ENCODE measurements around the gene VAV2.

Gene VAV2

DNA sequence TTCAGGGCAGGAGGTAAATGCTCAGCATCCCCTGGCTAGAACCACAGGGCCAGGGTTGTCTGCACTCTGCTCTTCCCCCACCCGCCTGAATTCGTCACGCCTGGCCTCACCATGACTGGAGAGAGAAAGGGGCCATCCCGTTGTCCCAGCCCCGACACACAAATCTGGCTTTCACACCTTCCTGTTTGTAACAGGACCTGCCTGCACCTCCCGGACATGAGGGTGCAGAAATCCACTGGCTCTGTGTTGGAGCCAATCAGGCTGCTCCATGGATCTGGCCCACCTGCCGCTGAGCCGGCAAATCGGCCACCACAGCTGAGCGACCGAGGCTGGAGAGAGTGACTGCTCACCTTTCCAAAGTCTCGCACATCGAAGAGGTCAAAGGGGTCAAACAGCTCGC lies 53.4 kb downstream of the VAV2 start:
- Histone ChIP-seq H3K79me2 (no peaks in the 10 kb centered on the region), H3K36me3 (ENCODE audit: control insufficient read depth, insufficient read depth, low read length) (no peaks in the 10 kb centered on the region), H3K27me3 (ENCODE audit: control insufficient read depth, insufficient read depth, low read length) (no peaks in the 10 kb centered on the region), H3K27ac (no peak overlapping the region), H3K4me2 (ENCODE audit: low read length) (no peak overlapping the region), H3K4me3 (ENCODE audit: low read depth, low read length) (no peak overlapping the region), H3K4me1 (peaks cover 9% of the 10 kb centered on the region), H2AFZ (no peak overlapping the region), H3K9me3 (ENCODE audit: control insufficient read depth, low read length) (no peaks in the 10 kb centered on the region), H3K9ac (no peak overlapping the region)
- TF ChIP-seq, protein P1, sequence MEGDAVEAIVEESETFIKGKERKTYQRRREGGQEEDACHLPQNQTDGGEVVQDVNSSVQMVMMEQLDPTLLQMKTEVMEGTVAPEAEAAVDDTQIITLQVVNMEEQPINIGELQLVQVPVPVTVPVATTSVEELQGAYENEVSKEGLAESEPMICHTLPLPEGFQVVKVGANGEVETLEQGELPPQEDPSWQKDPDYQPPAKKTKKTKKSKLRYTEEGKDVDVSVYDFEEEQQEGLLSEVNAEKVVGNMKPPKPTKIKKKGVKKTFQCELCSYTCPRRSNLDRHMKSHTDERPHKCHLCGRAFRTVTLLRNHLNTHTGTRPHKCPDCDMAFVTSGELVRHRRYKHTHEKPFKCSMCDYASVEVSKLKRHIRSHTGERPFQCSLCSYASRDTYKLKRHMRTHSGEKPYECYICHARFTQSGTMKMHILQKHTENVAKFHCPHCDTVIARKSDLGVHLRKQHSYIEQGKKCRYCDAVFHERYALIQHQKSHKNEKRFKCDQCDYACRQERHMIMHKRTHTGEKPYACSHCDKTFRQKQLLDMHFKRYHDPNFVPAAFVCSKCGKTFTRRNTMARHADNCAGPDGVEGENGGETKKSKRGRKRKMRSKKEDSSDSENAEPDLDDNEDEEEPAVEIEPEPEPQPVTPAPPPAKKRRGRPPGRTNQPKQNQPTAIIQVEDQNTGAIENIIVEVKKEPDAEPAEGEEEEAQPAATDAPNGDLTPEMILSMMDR (IDR thresholded peaks at IDR 0.05), result no peak

DNA sequence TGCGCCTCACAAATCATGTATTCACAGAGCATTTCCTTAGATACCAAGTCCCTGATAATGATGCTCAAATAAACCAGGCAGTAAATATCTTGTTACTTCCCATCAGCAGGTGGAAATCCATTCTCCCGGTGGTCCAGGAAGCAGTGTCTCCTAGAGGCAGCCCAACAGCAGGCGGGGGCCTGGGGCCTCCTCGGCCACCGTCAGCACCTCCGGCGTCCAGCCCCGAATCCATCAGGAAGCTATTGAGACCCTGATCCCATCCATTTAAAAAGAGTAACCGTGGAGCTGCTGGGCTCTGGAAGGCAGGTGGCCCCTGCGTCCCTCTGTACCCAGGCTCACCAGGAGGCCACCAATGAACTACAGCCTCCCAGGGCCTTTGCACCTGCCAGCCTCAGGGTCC lies 54.0 kb downstream of the VAV2 start:
- H3K27ac ChIP-seq, result no peak overlapping the region
- H3K9me3 ChIP-seq (ENCODE audit: control insufficient read depth, low read length), result no peaks in the 10 kb centered on the region
- no peak overlapping the region for H2AFZ ChIP-seq
- no peak overlapping the region for H3K9ac ChIP-seq
- TF ChIP-seq, protein P1 (IDR thresholded peaks at IDR 0.05), result no peak
- H3K4me3 ChIP-seq (ENCODE audit: low read depth, low read length), result no peak overlapping the region
- H3K79me2 ChIP-seq, result peaks cover 2% of the 10 kb centered on the region
- H3K36me3 ChIP-seq (ENCODE audit: control insufficient read depth, insufficient read depth, low read length), result no peaks in the 10 kb centered on the region
- H3K4me2 ChIP-seq (ENCODE audit: low read length), result no peak overlapping the region
- H3K27me3 ChIP-seq (ENCODE audit: control insufficient read depth, insufficient read depth, low read length), result no peaks in the 10 kb centered on the region
- H3K4me1 ChIP-seq, result peaks cover 9% of the 10 kb centered on the region

DNA sequence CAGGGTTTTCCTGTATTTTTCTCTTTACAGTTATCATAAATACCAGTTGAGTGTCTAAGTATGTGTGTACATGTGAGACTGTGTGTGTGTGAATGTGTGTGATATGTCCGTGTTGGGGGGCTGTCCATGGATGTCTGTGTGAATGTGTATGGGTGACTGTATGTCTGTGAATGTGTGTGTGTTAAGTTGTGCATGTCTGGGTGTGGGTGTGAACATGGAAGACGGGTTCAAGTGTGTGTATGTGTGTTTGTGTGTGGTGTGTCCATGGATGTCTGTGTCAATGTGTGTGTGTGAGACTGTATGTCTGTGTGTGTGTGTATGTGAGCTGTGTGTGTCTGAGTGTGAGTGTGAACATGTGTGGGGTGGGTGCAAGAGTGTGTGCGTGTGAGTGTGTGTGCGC lies 55.0 kb downstream of the VAV2 start:
- H3K9ac ChIP-seq, result no peak overlapping the region
- no peaks in the 10 kb centered on the region for H3K36me3 ChIP-seq (ENCODE audit: control insufficient read depth, insufficient read depth, low read length)
- no peak overlapping the region for H3K4me3 ChIP-seq (ENCODE audit: low read depth, low read length)
- no peak overlapping the region for H3K27ac ChIP-seq
- no peaks in the 10 kb centered on the region for H3K27me3 ChIP-seq (ENCODE audit: control insufficient read depth, insufficient read depth, low read length)
- TF ChIP-seq, protein P1 (IDR thresholded peaks at IDR 0.05), result no peak
- peaks cover 9% of the 10 kb centered on the region for H3K4me1 ChIP-seq
- H3K4me2 ChIP-seq (ENCODE audit: low read length), result no peak overlapping the region
- no peaks in the 10 kb centered on the region for H3K9me3 ChIP-seq (ENCODE audit: control insufficient read depth, low read length)
- H3K79me2 ChIP-seq, result peaks cover 2% of the 10 kb centered on the region
- H2AFZ ChIP-seq, result no peak overlapping the region

DNA sequence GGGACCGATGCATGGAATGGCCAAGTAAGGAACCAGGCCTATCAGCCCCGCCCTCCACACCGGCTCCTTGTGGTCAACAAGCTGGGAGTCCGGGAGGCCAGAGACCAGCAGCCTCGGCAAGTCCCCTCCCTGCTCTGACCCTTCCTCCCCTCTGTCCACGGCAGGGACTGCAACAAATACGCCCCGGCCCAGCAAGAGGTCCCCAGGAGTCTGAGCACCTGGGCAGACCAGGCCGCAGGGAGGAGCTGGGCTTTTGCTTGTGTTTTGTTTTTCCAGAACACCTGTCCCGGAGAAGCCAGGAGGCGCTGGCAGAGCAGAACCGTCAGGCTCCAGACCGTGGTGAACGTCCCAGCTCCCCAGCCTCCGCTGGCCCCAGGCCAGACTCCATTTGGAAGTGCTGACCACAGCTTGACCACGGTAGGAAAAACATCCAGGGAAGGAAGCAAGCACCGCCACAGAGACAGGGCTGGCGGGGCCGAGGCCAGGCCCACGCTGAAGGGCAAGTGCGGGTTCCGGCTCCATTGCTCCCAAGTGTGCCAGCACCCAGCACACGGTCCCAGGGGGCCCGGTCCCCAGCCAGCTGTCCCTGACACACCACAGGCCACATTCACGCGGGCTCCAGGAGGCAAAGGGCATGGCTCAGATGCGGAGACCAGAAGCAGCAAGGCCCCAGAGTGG lies 56.7 kb downstream of the VAV2 start:
- peak overlapping the region; percentile 30 for H3K4me2 ChIP-seq (ENCODE audit: low read length)
- no peak overlapping the region for H3K9ac ChIP-seq
- peak overlapping the region; percentile 10 for H3K4me3 ChIP-seq (ENCODE audit: low read depth, low read length)
- peaks cover 9% of the 10 kb centered on the region for H3K4me1 ChIP-seq
- H2AFZ ChIP-seq, result peak overlapping the region; percentile 74
- TF ChIP-seq, protein P1 (IDR thresholded peaks at IDR 0.05), result peak; percentile 29
- peaks cover 2% of the 10 kb centered on the region for H3K79me2 ChIP-seq
- no peaks in the 10 kb centered on the region for H3K36me3 ChIP-seq (ENCODE audit: control insufficient read depth, insufficient read depth, low read length)
- H3K9me3 ChIP-seq (ENCODE audit: control insufficient read depth, low read length), result no peaks in the 10 kb centered on the region
- H3K27ac ChIP-seq, result peak overlapping the region; percentile 78
- H3K27me3 ChIP-seq (ENCODE audit: control insufficient read depth, insufficient read depth, low read length), result no peaks in the 10 kb centered on the region
